RPMI7951 (cell line): ENCODE data around the gene DPH7. TPM values are rescaled to one million over a fixed set of nuclear protein-coding genes. Genes with fewer than 3 reads are reported as not detected.
A peak's percentile ranks its signal among the peaks of the same experiment; 100 is the strongest.
"Not testable (repeated sequence)": the region's sequence is repeated elsewhere in the genome, so short reads cannot be mapped to it uniquely, and the experiment has no call there.

Source experiments
- DNase-seq: peaks from one replicate; pipeline ENCODE4 v3.0.0-alpha.2; 2012; ENCODE audit warnings: low read depth
- total RNA-seq: library from RNA; depleted of rRNA; stranded (reverse); fragments of >200 nt; shearing (Covaris generic); gene quantifications from 2 replicates; pipeline ENCODE4 v1.2.3, GENCODE V29; 2014

Gene DPH7
- total RNA-seq, 1 experiment from 2014 or later = 14.5 TPM

- DNase-seq = no peak
These were observed 2.2 kb upstream of the DPH7 start for GRCh38 chr9:137580954-137581322.

GRCh38 chr9:137580209-137580953, 1.7 kb upstream of the DPH7 start:
- no peak for DNase-seq

GRCh38 chr9:137579259-137579604, 507 bp upstream of the DPH7 start:
- no peak for DNase-seq

DNA sequence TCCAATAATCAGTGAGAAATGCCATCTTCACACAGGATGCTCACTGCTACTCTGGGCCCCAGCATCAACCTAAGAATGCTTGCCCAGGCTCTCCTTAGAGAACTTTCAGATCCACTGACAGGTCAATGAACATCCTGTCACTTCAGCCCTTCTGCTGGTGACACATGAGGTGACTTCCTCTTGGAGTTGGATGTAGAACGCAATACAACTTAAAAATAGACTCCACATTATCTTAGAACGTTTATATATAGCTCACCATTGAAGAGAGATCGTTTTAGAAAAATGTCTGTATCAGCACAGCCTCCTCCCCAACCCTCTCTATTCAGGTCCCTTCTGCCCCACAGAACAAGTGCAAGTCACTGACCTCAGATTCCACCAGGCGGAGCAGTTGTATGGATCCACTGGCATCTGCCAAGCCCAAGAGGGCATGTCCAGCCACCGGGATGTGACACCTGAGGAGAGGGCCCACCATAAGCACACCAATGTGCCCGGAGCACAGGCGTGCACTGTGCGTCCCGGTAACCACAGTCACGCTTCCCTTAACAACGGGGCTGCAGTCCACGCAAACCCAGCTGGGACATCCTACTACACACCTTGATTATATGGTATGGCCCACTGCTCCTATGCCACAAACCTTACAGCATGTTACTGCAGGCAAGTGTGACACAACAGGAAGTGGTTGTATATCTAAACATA, 2.9 kb downstream of the DPH7 start:
- no peak for DNase-seq

DNA sequence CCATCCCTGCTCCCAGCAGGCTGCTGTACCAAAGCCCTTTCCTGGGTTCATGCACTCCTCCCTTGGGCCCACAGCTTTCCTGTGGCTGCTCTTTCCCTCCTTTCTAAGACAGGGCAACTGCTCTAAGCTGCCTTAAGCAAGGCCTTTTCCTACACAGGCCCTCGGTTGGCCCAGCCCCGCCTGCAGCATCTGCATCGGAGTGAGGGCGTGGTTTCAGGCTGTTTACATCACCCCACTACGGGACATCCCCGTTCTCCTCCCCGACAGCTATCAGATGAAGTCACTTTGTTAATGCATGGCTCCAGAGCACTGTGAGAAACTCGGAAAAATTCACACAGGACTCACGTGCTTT, 3.4 kb downstream of the DPH7 start:
- DNase-seq = no peak

DNA sequence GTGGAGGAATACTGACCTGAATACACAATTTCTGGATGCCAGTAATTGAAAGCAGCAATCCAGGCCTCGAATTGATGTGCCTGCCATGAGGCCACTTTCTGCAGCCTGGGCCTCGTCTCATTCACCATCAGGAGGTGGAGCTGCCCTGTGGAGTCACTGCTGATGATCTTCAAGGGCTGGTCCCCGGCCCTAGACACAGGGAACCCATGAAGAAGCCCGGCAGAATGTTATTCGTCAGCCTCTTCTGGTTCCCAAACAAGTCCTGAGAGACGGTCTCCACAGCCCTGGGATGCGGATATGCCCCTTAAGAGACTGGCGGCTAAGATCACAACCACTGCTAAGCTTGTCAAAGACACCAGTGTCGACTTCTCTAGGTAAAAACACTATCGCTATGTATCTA, 4.5 kb downstream of the DPH7 start:
- no peak for DNase-seq

GRCh38 chr9:137570566-137570965, 8.2 kb downstream of the DPH7 start:
- no peak for DNase-seq

- DNase-seq = no peak
These were observed 9.0 kb downstream of the DPH7 start for GRCh38 chr9:137569609-137570203.

DNA sequence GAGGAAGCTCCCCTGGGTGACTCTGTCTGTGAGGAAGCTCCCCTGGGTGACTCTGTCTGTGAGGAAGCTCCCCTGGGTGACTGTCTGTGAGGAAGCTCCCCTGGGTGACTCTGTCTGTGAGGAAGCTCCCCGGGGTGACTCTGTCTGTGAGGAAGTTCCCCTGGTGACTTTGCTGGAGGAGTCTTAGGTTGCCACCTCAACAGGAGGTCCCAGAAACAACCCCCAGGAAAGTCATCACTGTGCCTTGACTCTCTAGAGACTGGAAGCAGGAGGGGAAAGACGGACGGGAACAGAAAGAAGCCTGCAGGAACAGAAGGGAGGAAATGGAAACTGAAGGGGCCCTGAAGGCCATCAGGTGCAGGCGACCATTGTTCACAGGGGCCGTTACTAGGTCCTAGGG, 10.3 kb downstream of the DPH7 start:
- not testable (repeated sequence) for DNase-seq

GRCh38 chr9:137564817-137565411, 13.8 kb downstream of the DPH7 start:
- no peak for DNase-seq

- DNase-seq = no peak
These were observed 14.6 kb downstream of the DPH7 start for GRCh38 chr9:137564134-137564533.

DNA sequence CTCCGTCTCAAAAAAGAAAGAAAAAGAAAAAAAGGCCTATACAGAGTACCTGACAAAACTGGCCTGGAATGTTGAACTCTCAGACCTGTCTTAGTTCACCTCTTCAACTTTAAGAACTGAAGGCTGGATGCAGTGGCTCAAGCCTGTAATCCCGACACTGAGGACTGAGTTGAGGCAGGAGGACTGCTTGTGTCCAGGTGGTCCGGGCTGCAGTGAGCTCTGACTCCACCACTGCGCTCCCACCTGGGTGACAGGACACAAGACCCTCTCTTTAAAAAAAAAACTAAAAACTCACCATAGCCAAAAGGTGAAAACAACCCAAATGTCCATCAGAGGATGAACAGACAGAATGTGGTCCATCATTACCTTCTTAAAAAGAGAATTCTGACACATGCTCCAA, 20.6 kb downstream of the DPH7 start:
- DNase-seq = no peak

DNA sequence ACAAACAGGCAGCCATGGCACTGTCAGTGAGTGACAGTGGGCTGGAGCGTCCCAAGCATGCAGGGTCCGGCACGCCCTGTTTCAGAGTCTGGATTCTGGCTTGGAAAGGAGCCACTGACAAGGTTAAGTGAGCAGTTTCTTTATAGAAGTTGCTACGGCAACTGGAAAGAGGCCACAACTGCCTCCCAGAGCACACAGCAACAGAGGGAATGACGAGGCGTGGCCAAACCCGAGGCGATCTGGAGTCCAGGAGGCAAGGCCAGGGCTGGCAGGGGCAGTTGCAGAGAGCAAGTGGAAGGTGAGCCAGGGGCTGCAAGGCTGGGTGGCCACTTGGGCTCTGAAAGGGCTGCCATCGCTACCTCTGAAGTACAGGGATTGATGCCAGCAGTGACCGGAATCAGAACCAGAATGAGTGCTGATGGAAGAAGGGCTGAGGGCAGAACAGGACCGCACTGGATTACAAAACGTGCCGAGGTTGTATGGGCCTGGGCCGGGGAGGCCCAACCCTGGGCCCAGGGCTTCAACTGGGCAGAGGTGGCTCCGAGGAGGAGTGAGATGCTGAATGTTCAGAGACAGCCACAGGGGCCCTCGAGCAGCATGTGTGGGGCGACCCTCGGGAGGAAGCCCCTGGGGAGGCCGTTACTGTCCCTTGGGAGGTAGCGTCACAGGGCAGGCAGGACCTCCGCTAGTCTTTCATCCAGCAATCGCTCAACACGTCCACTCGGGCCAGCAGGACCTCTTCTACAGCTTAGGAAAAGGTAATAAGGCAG, 22.5 kb downstream of the DPH7 start:
- no peak for DNase-seq

- DNase-seq = no peak
These were observed 23.5 kb downstream of the DPH7 start for GRCh38 chr9:137555179-137555578.

DNA sequence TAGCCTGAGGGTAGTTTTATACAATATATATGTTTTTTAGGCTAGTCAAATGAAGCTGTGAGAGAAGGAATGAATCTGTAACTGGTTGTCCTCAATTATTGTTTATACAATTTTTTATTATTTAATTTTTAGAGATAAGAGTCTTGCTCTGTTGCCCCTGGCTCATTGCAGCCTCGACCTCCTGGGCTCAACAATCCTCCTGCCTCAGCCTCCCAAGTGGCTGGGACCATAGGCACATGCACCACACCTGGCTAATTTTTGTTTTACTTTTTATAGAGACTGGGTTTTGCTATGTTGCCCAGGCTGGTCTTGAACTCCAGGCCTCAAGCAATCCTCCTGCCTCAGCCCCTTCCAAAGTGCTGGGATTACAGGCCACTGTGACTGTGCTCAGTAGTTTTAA, 24.4 kb downstream of the DPH7 start:
- no peak for DNase-seq

DNA sequence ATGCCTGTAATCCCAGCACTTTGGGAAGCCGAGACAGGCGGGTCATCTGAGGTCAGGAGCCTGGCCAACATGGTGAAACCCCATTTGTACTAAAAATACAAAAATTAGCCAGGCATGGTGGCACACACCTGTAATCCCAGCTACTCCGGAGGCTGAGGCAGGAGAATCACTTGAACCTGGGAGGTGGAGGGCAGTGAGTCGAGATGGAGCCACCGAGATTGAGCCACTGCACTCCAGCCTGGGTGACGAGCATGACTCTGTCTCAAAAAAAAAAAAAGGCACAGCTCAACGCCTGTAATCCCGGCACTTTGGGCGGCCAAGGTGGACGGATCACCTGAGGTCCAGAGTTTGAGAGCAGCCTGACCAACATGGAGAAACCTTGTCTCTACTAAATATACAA, 25.1 kb downstream of the DPH7 start:
- DNase-seq = not testable (repeated sequence)

DNA sequence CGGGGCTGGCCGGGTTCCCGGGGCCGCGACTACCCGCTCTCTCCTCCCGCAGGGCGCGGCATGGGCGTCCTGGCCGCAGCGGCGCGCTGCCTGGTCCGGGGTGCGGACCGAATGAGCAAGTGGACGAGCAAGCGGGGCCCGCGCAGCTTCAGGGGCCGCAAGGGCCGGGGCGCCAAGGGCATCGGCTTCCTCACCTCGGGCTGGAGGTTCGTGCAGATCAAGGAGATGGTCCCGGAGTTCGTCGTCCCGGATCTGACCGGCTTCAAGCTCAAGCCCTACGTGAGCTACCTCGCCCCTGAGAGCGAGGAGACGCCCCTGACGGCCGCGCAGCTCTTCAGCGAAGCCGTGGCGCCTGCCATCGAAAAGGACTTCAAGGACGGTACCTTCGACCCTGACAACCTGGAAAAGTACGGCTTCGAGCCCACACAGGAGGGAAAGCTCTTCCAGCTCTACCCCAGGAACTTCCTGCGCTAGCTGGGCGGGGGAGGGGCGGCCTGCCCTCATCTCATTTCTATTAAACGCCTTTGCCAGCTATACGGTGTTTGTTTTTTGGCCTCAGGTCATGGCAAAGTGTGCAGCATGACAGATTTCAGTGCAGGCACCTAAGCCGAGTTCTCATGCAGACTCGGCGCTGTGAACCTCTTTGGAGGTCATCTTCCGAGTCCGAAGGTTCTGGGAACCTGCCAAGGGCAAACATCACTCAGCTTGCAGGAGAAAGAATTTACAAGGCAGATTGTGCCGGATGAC, 26.5 kb downstream of the DPH7 start:
- peak; percentile 11 for DNase-seq

DNA sequence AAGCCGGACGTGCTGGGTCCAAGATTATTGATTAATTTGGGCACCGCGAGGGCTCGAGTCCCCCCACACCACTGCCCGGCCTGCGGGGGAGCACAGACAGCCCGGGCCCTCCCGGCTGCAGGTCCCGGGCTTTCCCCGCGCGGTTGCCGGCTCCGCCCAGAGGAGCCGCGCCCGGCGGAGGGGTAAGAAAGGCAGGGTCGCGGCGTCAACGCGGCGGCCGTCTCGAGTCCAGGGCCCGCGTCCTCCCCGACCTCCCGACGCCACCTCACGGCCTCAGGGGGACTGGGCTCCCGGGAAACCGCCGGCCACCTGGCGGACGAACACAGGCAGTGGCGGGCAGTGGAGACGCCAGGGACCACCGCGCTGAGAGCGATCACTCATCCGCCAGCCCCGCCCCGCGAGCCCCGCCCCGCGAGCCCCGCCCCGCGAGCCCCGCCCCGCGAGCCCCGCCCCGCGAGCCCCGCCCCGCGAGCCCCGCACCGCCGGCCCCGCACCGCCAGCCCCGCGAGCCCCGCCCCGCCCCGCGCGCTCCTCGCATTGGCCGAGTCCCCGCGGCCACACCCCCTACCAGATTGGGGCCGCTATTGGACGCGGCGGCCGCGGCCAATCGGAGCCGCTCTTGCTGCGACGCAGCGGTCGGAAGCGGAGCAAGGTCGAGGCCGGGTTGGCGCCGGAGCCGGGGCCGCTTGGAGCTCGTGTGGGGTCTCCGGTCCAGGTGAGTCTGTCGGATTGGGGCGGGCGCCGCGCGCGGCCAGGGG, 27.3 kb downstream of the DPH7 start, which contains the start of gene MRPL41:
MRPL41 (plus strand) TSS at position 616 of the 758 bp plus-strand sequence. CDS start 203 bp downstream, outside the sequence.
- peak; percentile 78 for DNase-seq

GRCh38 chr9:137550958-137551263, 27.8 kb downstream of the DPH7 start:
- DNase-seq = not testable (repeated sequence)

GRCh38 chr9:137550231-137550621, 28.5 kb downstream of the DPH7 start, which contains the start of gene PNPLA7:
PNPLA7 (minus strand) TSS chr9:137550402; CDS start chr9:137550197, 205 bp downstream.
- DNase-seq = peak; percentile 67
